Spinal cord (tissue), 10 donors: Measurements from ENCODE around the gene RACGAP1. TPM values are rescaled to one million over a fixed set of nuclear protein-coding genes. Genes with fewer than 3 reads are reported as not detected.
A peak's percentile ranks its signal among the peaks of the same experiment; 100 is the strongest.

Experiments used
- DNase-seq, 6 donors: peaks; one replicate each; pipeline versions ENCODE4 v3.0.0 to v3.0.0-alpha.2; 2013 to 2015; ENCODE audit warnings: low spot score in 6 of 6, low read depth in 4 of 6
- H3K27ac ChIP-seq: one replicate; pipeline ENCODE4 v1.5.1; 2013; ENCODE audit warnings: low read depth, low read length, control low read depth
- H3K27me3 ChIP-seq: one replicate; pipeline ENCODE4 v1.6.1; 2013; ENCODE audit warnings: low read length; ENCODE audit not compliant: control insufficient read depth, insufficient read depth
- H3K36me3 ChIP-seq: one replicate; pipeline ENCODE4 v1.6.1; 2013; ENCODE audit warnings: low read length; ENCODE audit not compliant: control insufficient read depth, insufficient read depth
- H3K4me1 ChIP-seq: one replicate; pipeline ENCODE4 v1.6.1; 2013; ENCODE audit warnings: low read length; ENCODE audit not compliant: control insufficient read depth, insufficient read depth
- H3K4me3 ChIP-seq: one replicate; pipeline ENCODE4 v1.5.1; 2013; ENCODE audit warnings: low read depth, low read length, control low read depth
- H3K9me3 ChIP-seq: one replicate; pipeline ENCODE4 v1.6.1; 2013; ENCODE audit warnings: low read length; ENCODE audit not compliant: control insufficient read depth, insufficient read depth
- WGBS: methylation state at CpG from one replicate; pipeline ENCODE4 v1.1.5; 2013; ENCODE audit warnings: missing lambda C conversion rate; ENCODE audit not compliant: insufficient coverage; 5-methylcytosine and 5-hydroxymethylcytosine counted together
- polyA plus RNA-seq, 2 donors: library from polyadenylated mRNA; unstranded; fragments of 120-200 nt; gene quantifications; one replicate each; pipeline ENCODE4 v1.2.1, GENCODE V29; 2013; ENCODE audit not compliant: insufficient read length in 2 of 2
- total RNA-seq, 2 donors: library from RNA; depleted of rRNA in 1 of 2; stranded (reverse); fragments of 120-200 nt in 1 of 2; fragments of >200 nt in 1 of 2; gene quantifications; one replicate each; pipeline versions ENCODE4 v1.2.3 to v1.2.4, GENCODE V29; 2013 to 2014
- donor health status: healthy.

RACGAP1 gene
- total and polyA plus RNA-seq, 4 donors, result 32.1 to 46.2 (median 40.6) TPM

DNA sequence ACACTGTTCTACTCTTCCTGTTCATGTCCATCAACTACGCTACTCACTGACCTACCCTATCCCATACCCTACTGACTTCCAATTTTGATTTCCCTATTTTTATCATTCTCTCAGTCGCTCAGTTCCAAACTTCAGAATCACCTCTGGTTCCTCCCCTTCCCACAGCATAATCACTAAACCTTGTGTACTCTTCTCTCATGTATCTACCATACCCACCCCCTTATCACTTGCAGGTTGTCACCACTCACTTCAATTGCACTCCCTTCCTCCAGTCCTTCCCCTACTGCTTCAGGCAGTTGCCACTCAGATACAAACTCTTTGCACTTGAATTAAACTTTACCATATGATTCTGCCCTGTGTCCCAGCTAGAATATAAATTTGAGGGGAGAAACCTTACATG is 6.3 kb downstream of the RACGAP1 start:
- H3K27ac ChIP-seq, result no peak overlapping the region
- no peaks in the 10 kb centered on the region for H3K4me1 ChIP-seq
- no peaks in the 10 kb centered on the region for H3K27me3 ChIP-seq
- no peak for DNase-seq
- H3K4me3 ChIP-seq, result no peak overlapping the region
- H3K36me3 ChIP-seq, result peaks cover 3% of the 10 kb centered on the region
- H3K9me3 ChIP-seq, result no peaks in the 10 kb centered on the region
- WGBS, result 95% methylated on average over 2 of the region's 2 CpGs

DNA sequence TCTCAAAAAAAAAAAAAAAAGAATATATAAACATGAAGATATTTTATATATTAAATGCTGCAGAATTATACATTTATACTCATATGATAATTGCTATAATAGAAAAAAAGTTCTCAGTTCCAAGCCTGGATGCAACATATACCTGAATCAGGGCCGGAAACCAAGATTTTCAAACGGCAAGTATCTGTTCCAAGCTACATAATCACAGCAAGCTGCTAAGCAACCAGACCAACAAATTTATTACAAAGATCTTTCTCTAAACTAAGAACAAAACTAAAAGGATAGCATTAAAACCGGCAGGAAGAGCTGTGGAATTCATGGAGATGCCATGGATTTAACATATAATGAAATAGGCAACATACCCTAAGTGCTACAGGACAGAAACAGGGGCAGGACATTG is 7.1 kb downstream of the RACGAP1 start:
- peaks cover 3% of the 10 kb centered on the region for H3K36me3 ChIP-seq
- H3K4me3 ChIP-seq, result no peak overlapping the region
- WGBS, result no CpG with 5 or more reads among the region's 3 CpGs
- no peak for DNase-seq
- H3K27me3 ChIP-seq, result no peaks in the 10 kb centered on the region
- H3K27ac ChIP-seq, result no peak overlapping the region
- no peaks in the 10 kb centered on the region for H3K4me1 ChIP-seq
- H3K9me3 ChIP-seq, result no peaks in the 10 kb centered on the region

DNA sequence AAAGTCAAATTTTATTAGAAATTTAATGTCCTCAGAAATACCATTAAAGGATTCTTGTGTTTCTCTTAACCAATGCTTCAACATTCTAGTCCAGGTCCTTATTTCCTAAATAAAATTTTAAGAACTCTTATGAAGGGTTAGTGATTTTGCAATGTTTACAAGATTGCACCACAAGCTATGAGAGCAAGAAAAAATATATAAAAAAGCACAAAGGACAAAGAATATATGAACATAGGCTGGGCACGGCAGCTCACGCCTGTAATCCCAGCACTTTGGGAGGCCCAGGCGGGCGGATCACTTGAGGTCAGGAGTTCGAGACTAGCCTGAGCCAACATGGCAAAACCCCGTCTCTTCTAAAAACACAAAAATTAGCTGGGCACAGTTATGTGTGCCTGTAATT is 7.7 kb downstream of the RACGAP1 start:
- Histone ChIP-seq H3K36me3 (peaks cover 3% of the 10 kb centered on the region), H3K4me1 (no peaks in the 10 kb centered on the region), H3K9me3 (no peaks in the 10 kb centered on the region), H3K27ac (peak overlapping the region; percentile 44), H3K4me3 (no peak overlapping the region), H3K27me3 (no peaks in the 10 kb centered on the region)
- WGBS, result 93% methylated on average over 3 of the region's 6 CpGs
- no peak for DNase-seq

DNA sequence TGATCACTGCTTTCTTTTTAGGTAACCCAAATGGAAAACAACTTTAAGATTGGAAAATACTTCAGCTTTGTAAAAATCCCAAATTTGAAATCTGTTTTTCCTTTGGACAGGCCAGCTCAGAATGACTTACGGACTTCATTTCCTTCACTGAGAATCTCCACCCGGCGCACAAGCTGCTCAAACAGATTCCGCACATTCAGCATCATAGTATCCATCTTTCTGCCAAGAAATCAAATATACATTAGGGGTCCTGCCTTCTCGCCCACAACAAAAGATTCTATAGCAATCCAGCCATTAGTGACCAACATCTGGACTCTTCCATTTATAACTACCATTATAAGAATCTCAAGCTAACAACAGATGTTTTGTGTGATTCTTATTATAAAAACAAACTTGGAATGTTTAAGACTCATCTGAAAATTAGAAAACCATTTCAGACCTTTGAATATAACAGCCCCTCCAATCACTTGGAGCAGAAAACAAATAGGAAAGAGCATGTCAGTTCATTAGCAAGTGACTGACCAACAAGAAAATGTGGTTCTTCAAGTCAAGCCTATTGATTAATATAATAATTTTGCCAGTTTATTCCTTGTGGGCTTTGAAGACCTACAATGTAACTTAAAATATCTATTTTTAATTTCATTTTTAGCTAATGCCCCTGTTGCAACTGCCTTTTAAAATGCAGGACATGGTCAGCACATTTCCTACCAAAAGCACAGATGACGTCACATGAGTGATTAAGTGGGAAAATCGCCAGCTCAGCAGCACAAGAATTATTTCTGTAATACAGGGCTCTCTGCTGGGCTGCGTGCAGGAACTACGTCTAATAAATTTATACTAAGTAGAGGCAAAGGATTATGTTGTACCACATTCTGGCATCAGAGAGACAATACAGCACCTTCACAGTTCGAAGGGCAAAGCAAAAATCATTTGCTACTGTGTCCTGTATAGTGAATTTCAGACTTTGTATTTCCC is 8.5 kb downstream of the RACGAP1 start:
- peaks cover 3% of the 10 kb centered on the region for H3K36me3 ChIP-seq
- no peaks in the 10 kb centered on the region for H3K27me3 ChIP-seq
- no peaks in the 10 kb centered on the region for H3K9me3 ChIP-seq
- no peaks in the 10 kb centered on the region for H3K4me1 ChIP-seq
- WGBS, result 75% methylated on average over 4 of the region's 10 CpGs
- peak overlapping the region; percentile 44 for H3K27ac ChIP-seq
- peak in 2 of 6 donors; percentile 80 to 88 for DNase-seq
- H3K4me3 ChIP-seq, result no peak overlapping the region

DNA sequence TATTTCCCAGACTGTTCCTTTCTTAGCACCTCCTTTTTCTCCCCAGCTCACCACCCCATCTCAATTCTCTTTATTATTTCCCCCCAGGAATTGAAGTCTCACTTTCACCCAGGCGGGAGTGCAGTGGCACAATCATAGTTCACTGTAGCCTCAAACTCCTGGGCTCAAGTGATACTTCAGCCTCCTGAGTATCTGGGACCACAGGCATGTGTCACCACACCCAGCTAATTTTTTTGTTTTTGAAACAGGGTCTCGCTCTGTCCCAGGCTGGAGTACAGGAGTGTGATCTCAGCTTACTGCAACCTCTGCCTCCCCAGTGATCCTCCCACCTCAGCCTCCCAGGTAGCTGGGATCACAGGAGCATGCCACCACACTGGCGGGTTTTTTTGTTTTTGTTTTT is 11.0 kb downstream of the RACGAP1 start:
- Histone ChIP-seq H3K36me3 (peaks cover 3% of the 10 kb centered on the region), H3K4me1 (no peaks in the 10 kb centered on the region), H3K27me3 (no peaks in the 10 kb centered on the region), H3K9me3 (no peaks in the 10 kb centered on the region), H3K27ac (no peak overlapping the region), H3K4me3 (no peak overlapping the region)
- DNase-seq, result no peak
- WGBS, result 71% methylated on average over 1 of the region's 3 CpGs

DNA sequence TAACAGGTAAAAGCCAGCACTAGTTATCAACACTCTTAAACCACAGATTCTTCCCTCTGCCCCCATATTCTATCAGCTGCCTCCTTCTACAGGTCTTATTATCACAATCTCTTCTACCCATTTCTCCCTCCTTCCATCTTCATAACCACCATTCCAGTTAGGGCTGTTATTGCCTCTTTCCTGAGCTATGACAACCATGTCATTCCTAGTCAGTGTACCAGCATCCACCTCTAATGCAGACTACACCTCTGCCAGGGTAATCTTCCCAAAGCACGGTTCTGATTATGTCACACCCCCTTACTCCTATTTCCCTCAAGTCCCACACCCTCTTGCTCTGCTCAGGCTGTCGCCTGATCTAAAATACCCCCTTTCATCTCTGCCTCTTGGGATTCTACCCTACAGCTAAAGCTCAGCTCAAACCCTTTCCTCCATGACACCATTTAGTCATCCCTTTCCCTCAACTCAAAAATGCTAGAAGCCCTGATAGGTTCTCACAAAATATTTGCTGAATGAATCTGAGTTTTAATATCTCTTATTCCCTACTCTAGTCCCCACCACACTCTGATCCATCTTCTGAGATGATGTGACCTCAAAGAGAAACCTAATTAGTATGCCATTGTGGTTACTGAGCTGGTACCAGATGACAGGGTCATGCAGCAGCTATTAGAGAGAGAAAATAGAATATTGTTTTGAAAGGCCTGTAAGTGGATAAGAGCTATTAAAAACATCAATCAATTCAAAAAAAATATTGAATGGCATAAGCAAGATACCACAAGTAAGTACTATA is 11.7 kb downstream of the RACGAP1 start:
- Histone ChIP-seq H3K27me3 (no peaks in the 10 kb centered on the region), H3K4me3 (no peak overlapping the region), H3K36me3 (peaks cover 3% of the 10 kb centered on the region), H3K4me1 (no peaks in the 10 kb centered on the region), H3K27ac (no peak overlapping the region), H3K9me3 (no peaks in the 10 kb centered on the region)
- 68% methylated on average over 2 of the region's 2 CpGs for WGBS
- no peak for DNase-seq

DNA sequence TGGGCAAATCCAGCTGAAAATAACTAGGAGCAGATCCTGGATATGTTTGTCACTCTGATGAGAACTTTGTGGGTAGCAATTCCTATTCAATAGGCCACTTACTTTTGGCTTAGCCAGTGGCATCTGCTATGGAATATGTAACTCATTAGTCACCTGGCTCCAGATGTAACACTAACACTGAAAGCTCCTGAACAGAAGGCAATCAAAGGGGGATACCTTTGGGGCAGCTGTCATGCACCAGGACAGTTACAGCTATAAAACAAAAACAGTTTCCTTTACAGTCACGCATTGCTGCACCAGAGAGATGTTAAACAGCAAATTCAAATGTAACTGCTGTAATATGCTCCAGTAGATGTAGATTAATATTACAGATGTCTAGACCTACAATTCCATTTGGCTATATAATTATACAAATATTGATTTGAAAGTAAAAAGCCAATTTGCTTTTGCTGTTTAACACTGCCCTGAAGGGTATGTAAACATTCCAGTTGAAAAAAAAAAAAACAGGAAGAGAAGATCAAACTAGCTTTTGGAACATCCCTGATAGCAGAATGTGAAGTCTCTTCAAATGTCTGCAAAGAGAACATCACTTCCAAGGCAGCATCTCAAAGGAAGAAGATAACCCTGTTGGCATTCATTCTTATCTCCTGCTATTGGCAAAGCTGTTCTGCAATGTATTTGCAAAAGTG is 18.4 kb downstream of the RACGAP1 start:
- no CpG with 5 or more reads among the region's 1 CpG for WGBS
- H3K4me1 ChIP-seq, result no peaks in the 10 kb centered on the region
- no peaks in the 10 kb centered on the region for H3K27me3 ChIP-seq
- DNase-seq, result peak in 1 of 6 donors; percentile 68
- H3K9me3 ChIP-seq, result no peaks in the 10 kb centered on the region
- H3K27ac ChIP-seq, result no peak overlapping the region
- peaks cover under 1% of the 10 kb centered on the region for H3K36me3 ChIP-seq
- H3K4me3 ChIP-seq, result no peak overlapping the region

DNA sequence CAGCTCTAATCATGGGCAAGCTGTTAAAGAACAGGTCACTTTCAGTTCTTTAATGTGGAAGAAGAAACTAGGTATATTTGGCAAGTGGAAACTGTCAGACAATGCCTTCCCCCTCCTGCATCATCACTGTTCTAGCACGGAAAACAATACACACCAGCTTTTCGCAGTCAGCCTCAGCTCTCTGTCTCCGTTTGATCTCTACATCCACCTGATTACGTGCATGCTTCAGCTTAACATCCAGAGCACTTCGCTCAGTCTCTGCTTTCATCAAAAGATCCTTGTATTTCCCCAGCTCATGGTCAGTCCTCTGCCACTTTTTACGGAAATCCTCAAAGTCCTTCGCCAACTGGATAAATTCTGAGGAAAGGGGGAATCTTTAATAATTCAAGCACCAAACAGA is 19.0 kb downstream of the RACGAP1 start:
- H3K27me3 ChIP-seq, result no peaks in the 10 kb centered on the region
- H3K4me3 ChIP-seq, result no peak overlapping the region
- 28% methylated on average over 2 of the region's 7 CpGs for WGBS
- H3K4me1 ChIP-seq, result no peaks in the 10 kb centered on the region
- DNase-seq, result peak in 1 of 6 donors; percentile 50
- no peaks in the 10 kb centered on the region for H3K9me3 ChIP-seq
- H3K36me3 ChIP-seq, result peaks cover 4% of the 10 kb centered on the region
- peak overlapping the region; percentile 8 for H3K27ac ChIP-seq

DNA sequence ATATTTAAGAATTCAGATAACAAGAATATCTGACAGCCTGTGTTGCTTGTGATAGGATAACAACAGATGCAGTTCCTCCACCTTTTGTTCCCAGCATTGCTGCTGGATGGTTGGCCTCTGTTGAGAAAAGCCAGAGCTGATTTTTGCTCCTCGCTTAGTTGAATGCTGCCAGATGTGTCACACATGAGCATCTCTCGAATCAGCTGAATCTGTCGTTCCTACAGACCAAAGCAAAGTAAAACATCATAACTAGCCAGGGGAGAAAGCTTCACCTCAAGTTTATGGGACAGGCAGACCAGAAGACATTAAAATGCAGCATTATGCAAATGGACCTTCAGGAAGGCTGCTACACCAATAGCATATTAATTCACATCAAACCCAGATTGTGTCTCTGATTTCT is 20.1 kb downstream of the RACGAP1 start:
- Histone ChIP-seq H3K4me1 (no peaks in the 10 kb centered on the region), H3K36me3 (peaks cover 11% of the 10 kb centered on the region), H3K27ac (peak overlapping the region; percentile 26), H3K27me3 (no peaks in the 10 kb centered on the region), H3K4me3 (no peak overlapping the region), H3K9me3 (no peaks in the 10 kb centered on the region)
- WGBS, result 22% methylated on average over 3 of the region's 3 CpGs
- DNase-seq, result peak in 1 of 6 donors; percentile 73
